ENCODE measurements around the gene PHACTR1.

Gene PHACTR1

DNA sequence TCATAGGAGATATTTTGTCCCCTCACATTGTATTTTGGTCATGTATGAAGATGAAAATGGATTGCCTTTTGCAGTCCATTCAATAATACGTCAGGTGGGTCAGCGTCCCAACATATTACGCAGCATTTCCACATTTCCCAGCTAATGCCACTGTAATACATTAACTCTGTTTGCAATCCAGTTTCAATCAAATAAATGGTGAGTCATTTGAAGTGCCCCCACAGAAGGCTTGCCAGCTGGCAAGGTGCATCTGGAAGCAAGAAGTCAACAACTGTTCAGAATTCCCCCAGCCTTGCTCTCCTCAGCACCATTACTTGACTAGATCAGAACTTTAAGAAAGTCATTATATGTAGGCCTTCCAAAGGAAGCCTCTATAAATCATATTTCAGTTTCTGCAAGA lies 50.4 kb downstream of the PHACTR1 start:
- no peak overlapping the region for H2BK5ac ChIP-seq (ENCODE audit: low read depth, low read length, poor library complexity, severe bottlenecking)
- 84% methylated on average over 3 of the region's 3 CpGs for WGBS
- H3K4ac ChIP-seq (ENCODE audit: low read depth in 1 of 2, low read length in 2 of 2): no peak overlapping the region
- no peak overlapping the region for H3K23ac ChIP-seq (ENCODE audit: low read length in 2 of 2)
- no peak overlapping the region for H2BK120ac ChIP-seq (ENCODE audit: low read depth, low read length)
- H2BK15ac ChIP-seq (ENCODE audit: low read depth, poor library complexity, severe bottlenecking): no peak overlapping the region
- DNase-seq: no peak
- no peak overlapping the region for H3K4me3 ChIP-seq (ENCODE audit: insufficient read depth in 1 of 2, low read depth in 1 of 2, low read length in 2 of 2)
- H3K4me2 ChIP-seq (ENCODE audit: low read length, poor library complexity, severe bottlenecking): no peak overlapping the region
- H3K9ac ChIP-seq (ENCODE audit: low read length): no peak overlapping the region
- no peaks in the 10 kb centered on the region for H3K79me1 ChIP-seq (replicated peaks; ENCODE audit: low read length, poor library complexity, severe bottlenecking)
- H2BK12ac ChIP-seq (ENCODE audit: low read length in 2 of 2): no peak overlapping the region
- H3K27me3 ChIP-seq (ENCODE audit: control insufficient read depth in 1 of 2, insufficient read depth in 1 of 2, low read length in 2 of 2): peaks cover 0 to 20% of the 10 kb centered on the region in 2 experiments
- H4K91ac ChIP-seq (ENCODE audit: low read length): no peak overlapping the region
- H3K36me3 ChIP-seq (ENCODE audit: control insufficient read depth in 1 of 2, insufficient read depth in 2 of 2, low read depth in 1 of 2, low read length in 2 of 2): no peaks in the 10 kb centered on the region
- no peak overlapping the region for H2AK5ac ChIP-seq (ENCODE audit: low read length, severe bottlenecking)
- no peak overlapping the region for H3K27ac ChIP-seq (ENCODE audit: low read length, poor library complexity, severe bottlenecking)
- no peaks in the 10 kb centered on the region for H3K4me1 ChIP-seq (ENCODE audit: control insufficient read depth, insufficient read depth, low read depth, low read length)
- no peak overlapping the region for H2AFZ ChIP-seq (ENCODE audit: low read depth, low read length)
- H3K18ac ChIP-seq (ENCODE audit: low read depth in 1 of 2, low read length in 2 of 2): no peak overlapping the region
- H4K8ac ChIP-seq (ENCODE audit: low read length): no peak overlapping the region
- no peak overlapping the region for H3K14ac ChIP-seq (ENCODE audit: low read length in 2 of 2)
- no peaks in the 10 kb centered on the region for H3K9me3 ChIP-seq (ENCODE audit: control insufficient read depth, low read length)

DNA sequence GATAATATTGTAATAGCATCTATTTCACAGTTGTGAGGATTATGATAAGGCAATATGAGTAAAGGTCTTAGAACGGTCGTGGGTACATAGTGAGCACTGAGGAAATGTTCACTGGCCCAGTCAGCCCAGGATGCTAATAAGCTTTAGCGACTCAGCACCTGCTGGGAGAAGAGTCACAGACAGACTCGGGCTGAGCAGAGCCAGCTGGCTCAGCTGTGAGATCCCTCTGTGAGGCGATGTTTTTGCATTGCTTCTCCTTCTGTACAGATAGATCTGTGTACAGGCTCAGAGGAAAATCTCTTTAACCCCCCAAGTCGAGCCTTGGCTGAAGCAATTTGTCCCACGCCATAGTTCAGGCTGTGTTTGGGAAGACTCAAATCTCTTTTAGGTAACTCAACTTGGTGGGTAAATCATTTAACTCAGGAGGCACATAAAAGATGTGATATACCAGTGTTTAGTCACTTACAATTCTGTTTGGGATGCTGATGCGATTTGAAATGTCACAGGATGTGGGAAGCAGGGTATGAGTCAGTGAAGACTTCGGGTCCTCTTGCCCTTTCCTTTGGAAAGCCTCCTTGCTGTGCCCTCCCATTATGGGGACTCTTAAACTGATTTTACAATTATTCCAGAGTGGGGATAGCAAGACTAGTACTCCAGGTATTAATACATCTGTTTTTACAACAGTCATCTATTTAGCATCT lies 53.1 kb downstream of the PHACTR1 start:
- H2AFZ ChIP-seq (ENCODE audit: low read depth, low read length): no peak overlapping the region
- no peak overlapping the region for H3K27ac ChIP-seq (ENCODE audit: low read length, poor library complexity, severe bottlenecking)
- no peak overlapping the region for H3K23ac ChIP-seq (ENCODE audit: low read length in 2 of 2)
- H3K36me3 ChIP-seq (ENCODE audit: control insufficient read depth in 1 of 2, insufficient read depth in 2 of 2, low read depth in 1 of 2, low read length in 2 of 2): no peaks in the 10 kb centered on the region
- H3K4ac ChIP-seq (ENCODE audit: low read depth in 1 of 2, low read length in 2 of 2): no peak overlapping the region
- peaks cover 0 to 17% of the 10 kb centered on the region in 2 experiments for H3K27me3 ChIP-seq (ENCODE audit: control insufficient read depth in 1 of 2, insufficient read depth in 1 of 2, low read length in 2 of 2)
- no peak overlapping the region for H4K91ac ChIP-seq (ENCODE audit: low read length)
- no peak overlapping the region for H2AK5ac ChIP-seq (ENCODE audit: low read length, severe bottlenecking)
- no peak overlapping the region for H2BK120ac ChIP-seq (ENCODE audit: low read depth, low read length)
- no peak overlapping the region for H3K14ac ChIP-seq (ENCODE audit: low read length in 2 of 2)
- no peak overlapping the region for H3K18ac ChIP-seq (ENCODE audit: low read depth in 1 of 2, low read length in 2 of 2)
- H3K79me1 ChIP-seq (replicated peaks; ENCODE audit: low read length, poor library complexity, severe bottlenecking): no peaks in the 10 kb centered on the region
- H3K4me1 ChIP-seq (ENCODE audit: control insufficient read depth, insufficient read depth, low read depth, low read length): no peaks in the 10 kb centered on the region
- H2BK5ac ChIP-seq (ENCODE audit: low read depth, low read length, poor library complexity, severe bottlenecking): no peak overlapping the region
- H3K4me2 ChIP-seq (ENCODE audit: low read length, poor library complexity, severe bottlenecking): no peak overlapping the region
- H2BK12ac ChIP-seq (ENCODE audit: low read length in 2 of 2): no peak overlapping the region
- H3K4me3 ChIP-seq (ENCODE audit: insufficient read depth in 1 of 2, low read depth in 1 of 2, low read length in 2 of 2): no peak overlapping the region
- H3K9me3 ChIP-seq (ENCODE audit: control insufficient read depth, low read length): no peaks in the 10 kb centered on the region
- no peak overlapping the region for H2BK15ac ChIP-seq (ENCODE audit: low read depth, poor library complexity, severe bottlenecking)
- H4K8ac ChIP-seq (ENCODE audit: low read length): no peak overlapping the region
- H3K9ac ChIP-seq (ENCODE audit: low read length): no peak overlapping the region
- WGBS: 74% methylated on average over 8 of the region's 9 CpGs
- DNase-seq: no peak

DNA sequence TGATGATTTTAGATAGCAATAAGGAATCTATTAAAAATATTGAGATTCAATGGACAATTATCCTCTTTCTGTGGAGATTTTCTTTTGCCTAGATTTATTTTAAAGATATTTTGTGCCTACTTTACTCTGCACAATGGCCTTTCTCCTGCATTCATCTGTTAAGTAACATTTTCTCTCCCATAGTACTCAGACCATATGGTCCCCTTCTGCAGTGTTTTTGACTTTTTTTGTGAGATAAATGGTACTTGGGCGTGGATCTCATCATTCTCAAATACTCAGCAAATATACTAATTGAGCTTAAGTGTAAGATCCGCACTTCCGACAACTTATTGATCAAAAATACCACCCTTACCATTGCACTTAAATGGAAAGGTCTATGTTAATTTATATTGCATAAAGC lies 55.8 kb downstream of the PHACTR1 start:
- no CpG with 5 or more reads among the region's 3 CpGs for WGBS
- H3K4me1 ChIP-seq (ENCODE audit: control insufficient read depth, insufficient read depth, low read depth, low read length): no peaks in the 10 kb centered on the region

DNA sequence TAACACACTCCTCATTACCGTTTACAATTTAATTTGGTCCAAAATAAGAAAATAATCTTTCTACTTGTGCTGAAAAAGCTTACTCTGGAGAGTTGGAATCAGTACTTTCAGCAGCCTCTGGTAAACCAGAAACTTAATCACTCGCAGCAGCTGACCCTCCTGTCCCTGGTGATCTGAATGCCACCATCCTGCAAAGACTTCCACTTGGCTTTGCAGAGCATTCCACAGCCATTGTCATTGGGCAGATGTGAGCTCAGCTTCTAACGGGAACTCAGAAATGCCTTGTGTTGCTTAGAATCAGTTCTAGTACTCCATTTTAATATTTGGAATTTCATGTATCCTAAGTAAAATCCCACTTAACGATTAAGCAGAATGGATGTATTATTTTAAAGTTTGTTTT lies 59.7 kb downstream of the PHACTR1 start:
- no peak overlapping the region for H4K8ac ChIP-seq (ENCODE audit: low read length)
- no peak overlapping the region for H3K23ac ChIP-seq (ENCODE audit: low read length in 2 of 2)
- no peak overlapping the region for H4K91ac ChIP-seq (ENCODE audit: low read length)
- H2AK5ac ChIP-seq (ENCODE audit: low read length, severe bottlenecking): no peak overlapping the region
- H3K27ac ChIP-seq (ENCODE audit: low read length, poor library complexity, severe bottlenecking): no peak overlapping the region
- no peaks in the 10 kb centered on the region for H3K36me3 ChIP-seq (ENCODE audit: control insufficient read depth in 1 of 2, insufficient read depth in 2 of 2, low read depth in 1 of 2, low read length in 2 of 2)
- H2AFZ ChIP-seq (ENCODE audit: low read depth, low read length): no peak overlapping the region
- no peaks in the 10 kb centered on the region for H3K9me3 ChIP-seq (ENCODE audit: control insufficient read depth, low read length)
- no peak overlapping the region for H3K4me3 ChIP-seq (ENCODE audit: insufficient read depth in 1 of 2, low read depth in 1 of 2, low read length in 2 of 2)
- no peak overlapping the region for H3K4me2 ChIP-seq (ENCODE audit: low read length, poor library complexity, severe bottlenecking)
- no peak overlapping the region for H2BK15ac ChIP-seq (ENCODE audit: low read depth, poor library complexity, severe bottlenecking)
- no peak overlapping the region for H2BK12ac ChIP-seq (ENCODE audit: low read length in 2 of 2)
- 77% methylated on average over 2 of the region's 4 CpGs for WGBS
- no peak overlapping the region for H2BK120ac ChIP-seq (ENCODE audit: low read depth, low read length)
- H3K79me1 ChIP-seq (replicated peaks; ENCODE audit: low read length, poor library complexity, severe bottlenecking): no peaks in the 10 kb centered on the region
- no peak overlapping the region for H3K14ac ChIP-seq (ENCODE audit: low read length in 2 of 2)
- peaks cover 0 to 14% of the 10 kb centered on the region in 2 experiments for H3K27me3 ChIP-seq (ENCODE audit: control insufficient read depth in 1 of 2, insufficient read depth in 1 of 2, low read length in 2 of 2)
- no peak overlapping the region for H2BK5ac ChIP-seq (ENCODE audit: low read depth, low read length, poor library complexity, severe bottlenecking)
- H3K9ac ChIP-seq (ENCODE audit: low read length): no peak overlapping the region
- no peak for DNase-seq
- H3K4me1 ChIP-seq (ENCODE audit: control insufficient read depth, insufficient read depth, low read depth, low read length): no peaks in the 10 kb centered on the region
- no peak overlapping the region for H3K18ac ChIP-seq (ENCODE audit: low read depth in 1 of 2, low read length in 2 of 2)
- no peak overlapping the region for H3K4ac ChIP-seq (ENCODE audit: low read depth in 1 of 2, low read length in 2 of 2)

More for the DNA sequence above, 55.8 kb downstream of the PHACTR1 start:
- H2BK120ac ChIP-seq (ENCODE audit: low read depth, low read length): no peak overlapping the region
- no peak overlapping the region for H2BK12ac ChIP-seq (ENCODE audit: low read length in 2 of 2)
- H3K4me3 ChIP-seq (ENCODE audit: insufficient read depth in 1 of 2, low read depth in 1 of 2, low read length in 2 of 2): no peak overlapping the region
- DNase-seq: no peak
- H3K27me3 ChIP-seq (ENCODE audit: control insufficient read depth in 1 of 2, insufficient read depth in 1 of 2, low read length in 2 of 2): peaks cover 0 to 16% of the 10 kb centered on the region in 2 experiments
- no peaks in the 10 kb centered on the region for H3K36me3 ChIP-seq (ENCODE audit: control insufficient read depth in 1 of 2, insufficient read depth in 2 of 2, low read depth in 1 of 2, low read length in 2 of 2)
- no peak overlapping the region for H2AFZ ChIP-seq (ENCODE audit: low read depth, low read length)
- H3K4ac ChIP-seq (ENCODE audit: low read depth in 1 of 2, low read length in 2 of 2): no peak overlapping the region
- H3K9ac ChIP-seq (ENCODE audit: low read length): no peak overlapping the region
- no peak overlapping the region for H4K91ac ChIP-seq (ENCODE audit: low read length)
- H3K79me1 ChIP-seq (replicated peaks; ENCODE audit: low read length, poor library complexity, severe bottlenecking): no peaks in the 10 kb centered on the region
- no peaks in the 10 kb centered on the region for H3K9me3 ChIP-seq (ENCODE audit: control insufficient read depth, low read length)
- no peak overlapping the region for H3K4me2 ChIP-seq (ENCODE audit: low read length, poor library complexity, severe bottlenecking)
- no peak overlapping the region for H3K23ac ChIP-seq (ENCODE audit: low read length in 2 of 2)
- H4K8ac ChIP-seq (ENCODE audit: low read length): no peak overlapping the region
- H2AK5ac ChIP-seq (ENCODE audit: low read length, severe bottlenecking): no peak overlapping the region
- H3K14ac ChIP-seq (ENCODE audit: low read length in 2 of 2): no peak overlapping the region
- H2BK5ac ChIP-seq (ENCODE audit: low read depth, low read length, poor library complexity, severe bottlenecking): no peak overlapping the region
- H2BK15ac ChIP-seq (ENCODE audit: low read depth, poor library complexity, severe bottlenecking): no peak overlapping the region
- no peak overlapping the region for H3K27ac ChIP-seq (ENCODE audit: low read length, poor library complexity, severe bottlenecking)
- no peak overlapping the region for H3K18ac ChIP-seq (ENCODE audit: low read depth in 1 of 2, low read length in 2 of 2)

Measured in mesenchymal stem cell (in vitro differentiated cells and primary cell).